ENCODE measurements around the gene OASL.
"Not testable (repeated sequence)": the region's sequence is repeated elsewhere in the genome, so short reads cannot be mapped to it uniquely, and the experiment has no call there.

The OASL gene

DNA sequence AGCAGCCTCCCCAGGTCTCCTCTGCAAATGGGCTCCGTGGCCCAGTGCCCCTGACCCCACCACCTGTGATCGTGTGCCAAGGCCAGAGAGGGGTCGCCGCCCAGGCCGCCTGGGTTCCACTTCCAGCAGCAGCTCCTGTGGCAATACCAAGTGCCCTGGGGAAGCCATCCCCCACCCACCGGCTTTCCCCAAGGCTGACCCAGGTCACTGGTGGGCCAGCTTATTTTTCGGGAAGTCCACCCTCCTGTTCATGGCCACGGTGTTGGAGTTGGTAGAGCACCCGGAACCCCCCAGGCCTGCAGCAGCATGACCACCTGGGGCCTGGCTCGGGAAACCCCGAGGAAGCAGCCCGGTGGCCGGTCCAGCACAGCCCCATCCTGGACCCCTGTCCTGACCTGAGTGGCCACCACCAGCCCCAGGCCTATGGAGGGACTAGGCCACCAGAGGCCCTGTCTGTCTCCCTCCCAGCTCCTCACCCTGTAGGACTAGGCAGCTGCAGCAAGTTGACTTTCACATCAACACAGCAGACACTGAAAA lies 40.8 kb upstream of the OASL start:
- Histone ChIP-seq H3K27ac (ENCODE audit: extremely low read depth, low read depth, low read length) (no peak overlapping the region), H3K9me3 (ENCODE audit: control insufficient read depth, insufficient read depth, low read depth, low read length) (no peaks in the 10 kb centered on the region), H3K36me3 (ENCODE audit: control insufficient read depth in 2 of 2, insufficient read depth in 1 of 2, low read length in 2 of 2) (no peaks in the 10 kb centered on the region), H3K4me1 (ENCODE audit: control insufficient read depth, insufficient read depth, low read length) (no peaks in the 10 kb centered on the region), H3K4me3 (ENCODE audit: low read depth, low read length) (no peak overlapping the region)
- POLR2A ChIA-PET, result no interaction called here
- TF ChIP-seq ZNF530 (tag by site-specific recombination; IDR thresholded peaks at IDR 0.05; ENCODE audit: low read depth) (no peak), ZIC2 (tag by site-specific recombination; IDR thresholded peaks at IDR 0.05) (no peak), IKZF3 (tag by site-specific recombination; IDR thresholded peaks at IDR 0.05) (no peak), ZNF239 (tag by site-specific recombination; IDR thresholded peaks at IDR 0.05) (no peak), RBAK (tag by site-specific recombination; IDR thresholded peaks at IDR 0.05) (no peak), ZNF830 (tag by site-specific recombination; IDR thresholded peaks at IDR 0.05; ENCODE audit: low read depth) (no peak), KLF8 (tag by site-specific recombination; IDR thresholded peaks at IDR 0.05) (no peak), ZNF292 (tag by site-specific recombination; IDR thresholded peaks at IDR 0.05; ENCODE audit: borderline replicate concordance, low read depth) (no peak), ZNF624 (tag by site-specific recombination; IDR thresholded peaks at IDR 0.05) (no peak), HOXD13 (CRISPR knock-in tag; IDR thresholded peaks at IDR 0.05; ENCODE audit: borderline replicate concordance) (no peak)
- TF ChIP-seq, protein P1, sequence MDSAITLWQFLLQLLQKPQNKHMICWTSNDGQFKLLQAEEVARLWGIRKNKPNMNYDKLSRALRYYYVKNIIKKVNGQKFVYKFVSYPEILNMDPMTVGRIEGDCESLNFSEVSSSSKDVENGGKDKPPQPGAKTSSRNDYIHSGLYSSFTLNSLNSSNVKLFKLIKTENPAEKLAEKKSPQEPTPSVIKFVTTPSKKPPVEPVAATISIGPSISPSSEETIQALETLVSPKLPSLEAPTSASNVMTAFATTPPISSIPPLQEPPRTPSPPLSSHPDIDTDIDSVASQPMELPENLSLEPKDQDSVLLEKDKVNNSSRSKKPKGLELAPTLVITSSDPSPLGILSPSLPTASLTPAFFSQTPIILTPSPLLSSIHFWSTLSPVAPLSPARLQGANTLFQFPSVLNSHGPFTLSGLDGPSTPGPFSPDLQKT (IDR thresholded peaks at IDR 0.05; ENCODE audit: borderline replicate concordance, low read depth, low read length), result no peak
- TF ChIP-seq, protein P2, sequence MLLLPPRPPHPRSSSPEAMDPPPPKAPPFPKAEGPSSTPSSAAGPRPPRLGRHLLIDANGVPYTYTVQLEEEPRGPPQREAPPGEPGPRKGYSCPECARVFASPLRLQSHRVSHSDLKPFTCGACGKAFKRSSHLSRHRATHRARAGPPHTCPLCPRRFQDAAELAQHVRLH (tag by site-specific recombination; IDR thresholded peaks at IDR 0.05), result no peak
- CTCF ChIA-PET, result interaction anchor here (0.8 to 4.7 kb wide), 3 partner anchors 19 to 160 kb away, joined by 3 to 25 read pairs (median 3); no protein-coding TSS in a partner anchor

DNA sequence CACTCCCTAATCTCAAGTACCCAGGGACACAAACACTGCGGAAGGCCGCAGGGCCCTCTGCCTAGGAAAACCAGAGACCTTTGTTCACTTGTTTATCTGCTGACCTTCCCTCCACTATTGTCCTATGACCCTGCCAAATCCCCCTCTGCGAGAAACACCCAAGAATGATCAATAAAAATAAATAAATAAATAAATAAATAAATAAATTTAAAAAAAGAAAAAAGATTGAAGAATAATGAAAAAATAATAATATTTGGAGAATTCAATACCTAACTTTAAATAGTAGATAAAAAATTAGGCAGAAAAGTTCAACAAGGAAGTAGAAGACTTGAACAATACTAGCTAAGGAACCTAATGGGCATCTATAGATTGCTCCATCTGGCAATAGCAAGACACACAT lies 38.4 kb upstream of the OASL start:
- H3K36me3 ChIP-seq (ENCODE audit: control insufficient read depth in 2 of 2, insufficient read depth in 1 of 2, low read length in 2 of 2); H3K4me1 ChIP-seq (ENCODE audit: control insufficient read depth, insufficient read depth, low read length); H3K9me3 ChIP-seq (ENCODE audit: control insufficient read depth, insufficient read depth, low read depth, low read length); H3K27ac ChIP-seq (ENCODE audit: extremely low read depth, low read depth, low read length); POLR2A ChIA-PET; H3K4me3 ChIP-seq (ENCODE audit: low read depth, low read length): not testable (repeated sequence)
- CTCF ChIA-PET, result interaction anchor here (0.7 to 4.7 kb wide), 5 partner anchors 10 to 32 kb away, joined by 3 to 25 read pairs (median 5); no protein-coding TSS in a partner anchor

DNA sequence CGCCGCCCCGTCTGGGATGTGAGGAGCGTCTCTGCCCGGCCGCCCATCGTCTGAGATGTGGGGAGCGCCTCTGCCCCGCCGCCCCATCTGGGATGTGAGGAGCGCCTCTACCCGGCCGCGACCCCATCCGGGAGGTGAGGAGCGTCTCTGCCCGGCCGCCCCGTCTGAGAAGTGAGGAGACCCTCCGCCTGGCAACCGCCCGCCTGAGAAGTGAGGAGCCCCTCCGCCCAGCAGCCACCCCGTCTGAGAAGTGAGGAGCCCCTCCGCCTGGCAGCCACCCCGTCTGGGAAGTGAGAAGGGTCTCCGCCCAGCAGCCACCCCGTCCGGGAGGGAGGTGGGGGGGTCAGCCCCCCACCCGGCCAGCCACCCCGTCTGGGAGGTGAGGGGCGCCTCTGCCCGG lies 36.9 kb upstream of the OASL start:
- CTCF ChIA-PET; H3K9me3 ChIP-seq (ENCODE audit: control insufficient read depth, insufficient read depth, low read depth, low read length); H3K27ac ChIP-seq (ENCODE audit: extremely low read depth, low read depth, low read length); H3K4me1 ChIP-seq (ENCODE audit: control insufficient read depth, insufficient read depth, low read length); H3K4me3 ChIP-seq (ENCODE audit: low read depth, low read length); H3K36me3 ChIP-seq (ENCODE audit: control insufficient read depth in 2 of 2, insufficient read depth in 1 of 2, low read length in 2 of 2); POLR2A ChIA-PET: not testable (repeated sequence)

DNA sequence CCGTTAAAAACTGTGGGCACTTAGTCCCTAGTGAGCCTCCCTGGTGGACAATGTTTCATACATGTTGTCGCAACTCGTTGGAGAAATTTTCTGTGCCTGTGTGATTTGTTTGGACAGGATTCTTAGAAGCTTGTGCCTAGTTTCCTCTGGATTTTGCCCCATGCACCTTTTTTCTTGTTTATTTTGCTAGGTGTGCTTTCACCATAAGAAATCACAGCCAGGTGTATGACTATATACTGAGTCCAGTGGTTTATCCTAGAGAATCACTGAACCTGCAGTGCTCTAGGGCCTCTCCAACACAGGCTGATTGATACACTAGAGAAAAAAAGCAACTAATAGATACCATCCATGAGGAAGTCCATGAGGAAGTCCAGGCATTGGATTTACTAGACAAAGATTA lies 33.1 kb upstream of the OASL start:
- no peak for TF ChIP-seq IKZF3 (tag by site-specific recombination; IDR thresholded peaks at IDR 0.05)
- TF ChIP-seq, protein P3, sequence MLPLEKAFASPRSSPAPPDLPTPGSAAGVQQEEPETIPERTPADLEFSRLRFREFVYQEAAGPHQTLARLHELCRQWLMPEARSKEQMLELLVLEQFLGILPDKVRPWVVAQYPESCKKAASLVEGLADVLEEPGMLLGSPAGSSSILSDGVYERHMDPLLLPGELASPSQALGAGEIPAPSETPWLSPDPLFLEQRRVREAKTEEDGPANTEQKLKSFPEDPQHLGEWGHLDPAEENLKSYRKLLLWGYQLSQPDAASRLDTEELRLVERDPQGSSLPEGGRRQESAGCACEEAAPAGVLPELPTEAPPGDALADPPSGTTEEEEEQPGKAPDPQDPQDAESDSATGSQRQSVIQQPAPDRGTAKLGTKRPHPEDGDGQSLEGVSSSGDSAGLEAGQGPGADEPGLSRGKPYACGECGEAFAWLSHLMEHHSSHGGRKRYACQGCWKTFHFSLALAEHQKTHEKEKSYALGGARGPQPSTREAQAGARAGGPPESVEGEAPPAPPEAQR (tag by site-specific recombination; IDR thresholded peaks at IDR 0.05), result no peak
- TF ChIP-seq, protein P4, sequence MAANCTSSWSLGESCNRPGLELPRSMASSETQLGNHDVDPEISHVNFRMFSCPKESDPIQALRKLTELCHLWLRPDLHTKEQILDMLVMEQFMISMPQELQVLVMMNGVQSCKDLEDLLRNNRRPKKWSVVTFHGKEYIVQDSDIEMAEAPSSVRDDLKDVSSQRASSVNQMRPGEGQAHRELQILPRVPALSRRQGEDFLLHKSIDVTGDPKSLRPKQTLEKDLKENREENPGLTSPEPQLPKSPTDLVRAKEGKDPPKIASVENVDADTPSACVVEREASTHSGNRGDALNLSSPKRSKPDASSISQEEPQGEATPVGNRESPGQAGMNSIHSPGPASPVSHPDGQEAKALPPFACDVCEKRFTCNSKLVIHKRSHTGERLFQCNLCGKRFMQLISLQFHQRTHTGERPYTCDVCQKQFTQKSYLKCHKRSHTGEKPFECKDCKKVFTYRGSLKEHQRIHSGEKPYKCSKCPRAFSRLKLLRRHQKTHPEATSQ (tag by site-specific recombination; IDR thresholded peaks at IDR 0.05), result no peak
- TF ChIP-seq ZNF202 (tag by site-specific recombination; IDR thresholded peaks at IDR 0.05; ENCODE audit: borderline replicate concordance), result no peak
- TF ChIP-seq ZNF114 (tag by site-specific recombination; IDR thresholded peaks at IDR 0.05), result no peak
- no peak for TF ChIP-seq ZNF23 (tag by site-specific recombination; IDR thresholded peaks at IDR 0.05; ENCODE audit: borderline replicate concordance)
- no peak for TF ChIP-seq ZNF585B (tag by site-specific recombination; IDR thresholded peaks at IDR 0.05)
- no peak for TF ChIP-seq ZNF48 (tag by site-specific recombination; IDR thresholded peaks at IDR 0.05)
- no peak for TF ChIP-seq ZNF621 (tag by site-specific recombination; IDR thresholded peaks at IDR 0.05)
- TF ChIP-seq, protein P5, sequence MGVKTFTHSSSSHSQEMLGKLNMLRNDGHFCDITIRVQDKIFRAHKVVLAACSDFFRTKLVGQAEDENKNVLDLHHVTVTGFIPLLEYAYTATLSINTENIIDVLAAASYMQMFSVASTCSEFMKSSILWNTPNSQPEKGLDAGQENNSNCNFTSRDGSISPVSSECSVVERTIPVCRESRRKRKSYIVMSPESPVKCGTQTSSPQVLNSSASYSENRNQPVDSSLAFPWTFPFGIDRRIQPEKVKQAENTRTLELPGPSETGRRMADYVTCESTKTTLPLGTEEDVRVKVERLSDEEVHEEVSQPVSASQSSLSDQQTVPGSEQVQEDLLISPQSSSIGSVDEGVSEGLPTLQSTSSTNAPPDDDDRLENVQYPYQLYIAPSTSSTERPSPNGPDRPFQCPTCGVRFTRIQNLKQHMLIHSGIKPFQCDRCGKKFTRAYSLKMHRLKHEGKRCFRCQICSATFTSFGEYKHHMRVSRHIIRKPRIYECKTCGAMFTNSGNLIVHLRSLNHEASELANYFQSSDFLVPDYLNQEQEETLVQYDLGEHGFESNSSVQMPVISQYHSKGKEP (tag by site-specific recombination; IDR thresholded peaks at IDR 0.05), result no peak
- TF ChIP-seq ZNF37A (tag by site-specific recombination; IDR thresholded peaks at IDR 0.05), result no peak
- no peak for TF ChIP-seq ZNF404 (tag by site-specific recombination; IDR thresholded peaks at IDR 0.05)
- no peaks in the 10 kb centered on the region for H3K9me3 ChIP-seq (ENCODE audit: control insufficient read depth, insufficient read depth, low read depth, low read length)
- ChIA-PET POLR2A (no interaction called here), CTCF (interaction anchor here (0.6 to 1.2 kb wide), 4 partner anchors 10 to 142 kb away, joined by 3 to 7 read pairs (median 3); no protein-coding TSS in a partner anchor)
- no peak overlapping the region for H3K4me3 ChIP-seq (ENCODE audit: low read depth, low read length)
- H3K36me3 ChIP-seq (ENCODE audit: control insufficient read depth in 2 of 2, insufficient read depth in 1 of 2, low read length in 2 of 2), result no peaks in the 10 kb centered on the region
- no peak overlapping the region for H3K27ac ChIP-seq (ENCODE audit: extremely low read depth, low read depth, low read length)
- H3K4me1 ChIP-seq (ENCODE audit: control insufficient read depth, insufficient read depth, low read length), result no peaks in the 10 kb centered on the region

Data from HEK293 (cell line).